Keratinocyte (primary cell): Measurements from ENCODE around the gene LINC00237. TPM values are rescaled to one million over a fixed set of nuclear protein-coding genes. Genes with fewer than 3 reads are reported as not detected.

Experiments used
- DNase-seq: peaks from one replicate; pipeline ENCODE4 v3.0.0-alpha.2; 2011; ENCODE audit warnings: low read depth, missing footprints, low spot score
- FAIRE-seq: peaks from 2 replicates; lab custom pipeline; 2011; peaks lifted over from hg19 to GRCh38; lab: Jason Lieb, UNC
- H2AFZ ChIP-seq: 2 replicates; pipeline ENCODE4 v1.6.0; 2012; ENCODE audit warnings: low read length, control low read depth, inconsistent platforms; ENCODE audit not compliant: control insufficient read depth
- H3K27ac ChIP-seq: 2 replicates; pipeline ENCODE4 v1.5.1; 2011; ENCODE audit warnings: low read length; ENCODE audit not compliant: control insufficient read depth, insufficient read depth
- H3K27me3 ChIP-seq: 3 replicates; pipeline ENCODE4 v1.6.0; 2011; ENCODE audit warnings: low read length; ENCODE audit not compliant: control insufficient read depth, insufficient read depth; ENCODE audit errors: extremely low read depth
- H3K36me3 ChIP-seq, 2 experiments: 2 replicates in 1 of 2; 3 replicates in 1 of 2; pipeline ENCODE4 v1.5.1; 2011; ENCODE audit warnings: low read length in 2 of 2, mild to moderate bottlenecking in 1 of 2; ENCODE audit not compliant: control insufficient read depth in 2 of 2, insufficient read depth in 2 of 2; ENCODE audit errors: extremely low read depth in 1 of 2
- H3K4me1 ChIP-seq: 3 replicates; pipeline ENCODE4 v1.5.1; 2011; ENCODE audit warnings: low read length; ENCODE audit not compliant: control insufficient read depth, insufficient read depth; ENCODE audit errors: extremely low read depth
- H3K4me2 ChIP-seq: 3 replicates; pipeline ENCODE4 v1.6.0; 2011; ENCODE audit warnings: low read depth, low read length; ENCODE audit not compliant: control insufficient read depth, insufficient read depth; ENCODE audit errors: extremely low read depth
- H3K4me3 ChIP-seq, 3 experiments: fragments of 200-600 bp in 1 of 3; sonication (generic) in 1 of 3; 2 replicates in 2 of 3; 3 replicates in 1 of 3; pipeline ENCODE4 v1.5.1; 2011 to 2016; ENCODE audit warnings: low read length in 3 of 3, mild to moderate bottlenecking in 3 of 3, control low read depth in 2 of 3, inconsistent platforms in 1 of 3, low read depth in 1 of 3, mixed read lengths in 1 of 3, mixed run types in 1 of 3, moderate library complexity in 1 of 3; ENCODE audit not compliant: control insufficient read depth in 2 of 3, insufficient read depth in 2 of 3; ENCODE audit errors: extremely low read depth in 1 of 3
- H3K79me2 ChIP-seq: 2 replicates; pipeline ENCODE4 v1.6.0; 2012; ENCODE audit warnings: low read length; ENCODE audit not compliant: control insufficient read depth, insufficient read depth
- H3K9ac ChIP-seq: 3 replicates; pipeline ENCODE4 v1.6.0; 2011; ENCODE audit warnings: low read length; ENCODE audit not compliant: control insufficient read depth, insufficient read depth; ENCODE audit errors: extremely low read depth
- H3K9me1 ChIP-seq: 3 replicates; pipeline ENCODE4 v1.6.0; 2011; ENCODE audit warnings: low read length; ENCODE audit not compliant: control insufficient read depth, insufficient read depth; ENCODE audit errors: extremely low read depth
- H3K9me3 ChIP-seq: 2 replicates; pipeline ENCODE4 v1.5.1; 2012; ENCODE audit warnings: low read depth, low read length; ENCODE audit not compliant: control insufficient read depth
- H4K20me1 ChIP-seq: 3 replicates; pipeline ENCODE4 v1.6.0; 2011; ENCODE audit warnings: low read length; ENCODE audit not compliant: control insufficient read depth, insufficient read depth; ENCODE audit errors: extremely low read depth
- EZH2 ChIP-seq: IDR thresholded peaks from one replicate; pipeline ENCODE4 v1.6.1; 2012; ENCODE audit warnings: inconsistent platforms, mild to moderate bottlenecking, low read length, moderate library complexity
- dilution Hi-C: fragments of 300-500 bp; cut with MboI; formaldehyde crosslinking; loops from one replicate; pipeline ENCODE4 v1.7.0; 2020; ENCODE audit warnings: low sequenced_read_pairs; ENCODE audit not compliant: extremely low pct_ligation_motif_present
- polyA plus RNA-seq, 5 experiments: library from polyadenylated mRNA; depleted of rRNA in 3 of 5; stranded (reverse) in 3 of 5; stranded (forward) in 1 of 5; unstranded in 1 of 5; fragments of >200 nt; gene quantifications; 1 replicate in 1 of 5; 2 replicates in 3 of 5; 3 replicates in 1 of 5; pipeline versions ENCODE4 v1.2.1 to v1.2.3, GENCODE V29; 2011 to 2012; ENCODE audit warnings: missing spikeins in 2 of 5, low read depth in 1 of 5, low replicate concordance in 1 of 5
- TF ChIP-seq, protein P1 (sequence below), 3 experiments: IDR thresholded peaks in 1 of 3; conservative IDR thresholded peaks in 1 of 3; optimal IDR thresholded peaks in 1 of 3; 2 replicates in 2 of 3; 3 replicates in 1 of 3; pipeline versions ENCODE3 to v1.5.1; 2011; ENCODE audit warnings: low read length in 3 of 3, mild to moderate bottlenecking in 3 of 3, moderate library complexity in 2 of 3, control low read depth in 1 of 3, inconsistent platforms in 1 of 3; ENCODE audit not compliant: insufficient read depth in 2 of 3; ENCODE audit errors: extremely low read depth in 1 of 3

The LINC00237 gene
- polyA plus RNA-seq, 1 donor (not counting 4 experiments of a cell fraction or from before 2014, with no cell fraction given), result not detected

DNA sequence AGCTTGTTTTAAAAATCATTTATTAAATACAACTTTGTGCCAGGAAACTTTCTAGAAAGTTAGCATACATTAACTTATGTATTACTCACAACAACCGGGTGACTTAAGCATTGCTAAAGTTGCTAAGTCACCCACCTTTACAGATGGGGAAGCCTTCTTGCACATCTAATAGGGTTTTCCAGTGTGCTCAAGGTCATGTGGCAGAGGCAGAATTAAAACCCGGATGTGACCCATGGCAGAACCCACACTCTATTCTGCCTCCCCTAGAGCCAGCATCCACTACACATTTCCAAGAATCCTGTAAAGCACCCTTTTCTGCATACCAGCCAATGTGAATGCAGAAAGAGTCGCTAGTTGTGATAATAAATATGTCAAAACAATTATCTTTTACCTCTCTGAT is 13.4 kb downstream of the LINC00237 start:
- no peak overlapping the region for H3K9ac ChIP-seq
- H2AFZ ChIP-seq, result no peak overlapping the region
- TF ChIP-seq, protein P1, sequence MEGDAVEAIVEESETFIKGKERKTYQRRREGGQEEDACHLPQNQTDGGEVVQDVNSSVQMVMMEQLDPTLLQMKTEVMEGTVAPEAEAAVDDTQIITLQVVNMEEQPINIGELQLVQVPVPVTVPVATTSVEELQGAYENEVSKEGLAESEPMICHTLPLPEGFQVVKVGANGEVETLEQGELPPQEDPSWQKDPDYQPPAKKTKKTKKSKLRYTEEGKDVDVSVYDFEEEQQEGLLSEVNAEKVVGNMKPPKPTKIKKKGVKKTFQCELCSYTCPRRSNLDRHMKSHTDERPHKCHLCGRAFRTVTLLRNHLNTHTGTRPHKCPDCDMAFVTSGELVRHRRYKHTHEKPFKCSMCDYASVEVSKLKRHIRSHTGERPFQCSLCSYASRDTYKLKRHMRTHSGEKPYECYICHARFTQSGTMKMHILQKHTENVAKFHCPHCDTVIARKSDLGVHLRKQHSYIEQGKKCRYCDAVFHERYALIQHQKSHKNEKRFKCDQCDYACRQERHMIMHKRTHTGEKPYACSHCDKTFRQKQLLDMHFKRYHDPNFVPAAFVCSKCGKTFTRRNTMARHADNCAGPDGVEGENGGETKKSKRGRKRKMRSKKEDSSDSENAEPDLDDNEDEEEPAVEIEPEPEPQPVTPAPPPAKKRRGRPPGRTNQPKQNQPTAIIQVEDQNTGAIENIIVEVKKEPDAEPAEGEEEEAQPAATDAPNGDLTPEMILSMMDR (optimal IDR thresholded peaks at IDR 0.05 in 1 of 3, IDR thresholded peaks at IDR 0.05 in 1 of 3, conservative IDR thresholded peaks at IDR 0.05 in 1 of 3; ENCODE audit: extremely low read depth in 1 of 3, insufficient read depth in 2 of 3, low read length in 3 of 3), result no peak
- no peak for TF ChIP-seq EZH2
- dilution Hi-C loops, result no loop called here
- no peak overlapping the region for H3K4me3 ChIP-seq
- no peaks in the 10 kb centered on the region for H4K20me1 ChIP-seq
- DNase-seq, result no peak
- no peaks in the 10 kb centered on the region for H3K9me3 ChIP-seq
- H3K4me2 ChIP-seq, result no peak overlapping the region
- no peaks in the 10 kb centered on the region for H3K9me1 ChIP-seq
- FAIRE-seq, result no peak
- H3K27me3 ChIP-seq, result peaks cover 8% of the 10 kb centered on the region
- no peaks in the 10 kb centered on the region for H3K79me2 ChIP-seq
- H3K36me3 ChIP-seq, result no peaks in the 10 kb centered on the region
- no peak overlapping the region for H3K27ac ChIP-seq
- no peaks in the 10 kb centered on the region for H3K4me1 ChIP-seq

DNA sequence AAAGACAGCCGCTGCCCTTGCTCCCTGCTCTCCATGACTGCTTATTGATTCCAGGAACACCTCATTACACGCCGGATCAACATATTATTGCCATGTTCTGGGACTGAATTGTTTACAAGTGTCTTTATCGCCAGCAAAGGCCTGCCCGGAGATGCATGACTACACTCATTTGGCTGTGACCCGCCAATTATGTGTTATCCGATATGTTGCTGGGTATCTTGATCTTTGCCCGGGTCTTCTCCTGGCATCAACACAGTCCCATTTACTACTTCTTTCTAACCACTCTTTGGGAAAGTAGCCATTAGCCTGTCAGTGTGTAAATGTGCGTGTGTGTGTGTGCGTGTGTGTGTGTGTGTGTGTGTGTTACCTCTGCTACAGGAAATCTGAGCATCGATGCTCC is 15.4 kb downstream of the LINC00237 start:
- Histone ChIP-seq H4K20me1 (no peaks in the 10 kb centered on the region), H3K27ac (no peak overlapping the region), H3K4me1 (no peaks in the 10 kb centered on the region), H3K4me3 (no peak overlapping the region), H3K79me2 (no peaks in the 10 kb centered on the region), H3K9me1 (no peaks in the 10 kb centered on the region), H2AFZ (no peak overlapping the region), H3K27me3 (no peaks in the 10 kb centered on the region), H3K4me2 (no peak overlapping the region), H3K9me3 (no peaks in the 10 kb centered on the region), H3K9ac (no peak overlapping the region), H3K36me3 (no peaks in the 10 kb centered on the region)
- TF ChIP-seq, protein P1 (optimal IDR thresholded peaks at IDR 0.05 in 1 of 3, IDR thresholded peaks at IDR 0.05 in 1 of 3, conservative IDR thresholded peaks at IDR 0.05 in 1 of 3; ENCODE audit: extremely low read depth in 1 of 3, insufficient read depth in 2 of 3, low read length in 3 of 3), result no peak
- no peak for TF ChIP-seq EZH2
- dilution Hi-C loops, result no loop called here
- DNase-seq (no peak), FAIRE-seq (no peak)
